Smooth muscle cell (in vitro differentiated cells): ENCODE data around the gene ACR. TPM values are rescaled to one million over a fixed set of nuclear protein-coding genes. Genes with fewer than 3 reads are reported as not detected.

Experiments used
- DNase-seq: peaks from one replicate; lab custom pipeline; 2025; ENCODE audit not compliant: unreplicated experiment; lab: John Stamatoyannopoulos, UW
- H2AFZ ChIP-seq: fragments of 200-600 bp; sonication (generic); 2 replicates; pipeline ENCODE4 v1.6.0; 2016; ENCODE audit warnings: antibody characterized with exemption, low read depth, mild to moderate bottlenecking
- H3F3A ChIP-seq: fragments of 200-600 bp; sonication (generic); 2 replicates; pipeline ENCODE4 v1.6.0; 2017; ENCODE audit warnings: antibody characterized with exemption, low read depth
- H3K27ac ChIP-seq: fragments of 200-600 bp; sonication (generic); 2 replicates; pipeline ENCODE4 v1.5.1; 2016; ENCODE audit warnings: low read depth, mild to moderate bottlenecking
- H3K27me3 ChIP-seq: fragments of 200-600 bp; sonication (generic); 2 replicates; pipeline ENCODE4 v1.6.1; 2016; ENCODE audit warnings: low read depth, mild to moderate bottlenecking
- H3K36me3 ChIP-seq: fragments of 200-600 bp; sonication (generic); 2 replicates; pipeline ENCODE4 v1.5.1; 2016; ENCODE audit warnings: low read depth
- H3K4me1 ChIP-seq: fragments of 200-600 bp; sonication (generic); 2 replicates; pipeline ENCODE4 v1.5.1; 2016; ENCODE audit warnings: low read depth
- H3K4me2 ChIP-seq: fragments of 200-600 bp; sonication (generic); 2 replicates; pipeline ENCODE4 v1.6.0; 2016; ENCODE audit warnings: mild to moderate bottlenecking
- H3K4me3 ChIP-seq: fragments of 200-600 bp; sonication (generic); 2 replicates; pipeline ENCODE4 v1.5.1; 2016; ENCODE audit warnings: mild to moderate bottlenecking
- H3K79me2 ChIP-seq: fragments of 200-600 bp; sonication (generic); 2 replicates; pipeline ENCODE4 v1.6.0; 2016; ENCODE audit warnings: low read depth, mild to moderate bottlenecking
- H3K9ac ChIP-seq: fragments of 200-600 bp; sonication (generic); 2 replicates; pipeline ENCODE4 v1.6.0; 2016; ENCODE audit warnings: low read depth
- H3K9me3 ChIP-seq: fragments of 200-600 bp; sonication (generic); replicated peaks from 2 replicates; pipeline ENCODE4 v1.5.1; 2016; ENCODE audit warnings: low read depth
- H4K20me1 ChIP-seq: fragments of 200-600 bp; sonication (generic); 2 replicates; pipeline ENCODE4 v1.6.0; 2016; ENCODE audit warnings: low read depth
- CTCF ChIP-seq: fragments of 200-600 bp; sonication (generic); IDR thresholded peaks from 2 replicates; pipeline ENCODE4 v1.5.1; 2017; ENCODE audit warnings: borderline replicate concordance, mild to moderate bottlenecking, antibody characterized with exemption; ENCODE audit not compliant: insufficient read depth, poor library complexity, severe bottlenecking
- WGBS: methylation state at CpG from one replicate; pipeline ENCODE4 v1.1.7; 2016; ENCODE audit warnings: low lambda C conversion rate; 5-methylcytosine and 5-hydroxymethylcytosine counted together
- polyA plus RNA-seq: library from polyadenylated mRNA; unstranded; fragments of >200 nt; fragmentation: Nextera tagmentation; extraction: Ambion mirVana; gene quantifications from 2 replicates; pipeline ENCODE4 v1.2.1, GENCODE V29; 2016
- total RNA-seq: library from RNA; depleted of rRNA; stranded (reverse); fragments of >200 nt; gene quantifications from 2 replicates; pipeline ENCODE4 v1.2.3, GENCODE V29; 2014

ACR gene
- total and polyA plus RNA-seq, 2 experiments from 2014 or later, result 0.27 TPM; not detected in 1

- peaks cover 29% of the 10 kb centered on the region for H4K20me1 ChIP-seq
- H3K4me2 ChIP-seq, result no peak overlapping the region
- H3F3A ChIP-seq, result no peaks in the 10 kb centered on the region
- H3K9ac ChIP-seq, result no peak overlapping the region
- H3K9me3 ChIP-seq, result no peaks in the 10 kb centered on the region
- peaks cover 27% of the 10 kb centered on the region for H3K27me3 ChIP-seq
- TF ChIP-seq CTCF, result no peak
- H3K4me3 ChIP-seq, result no peak overlapping the region
- no peaks in the 10 kb centered on the region for H3K36me3 ChIP-seq
- H2AFZ ChIP-seq, result no peak overlapping the region
- no peak for DNase-seq
- WGBS, result 78% methylated on average over 7 of the region's 7 CpGs
- H3K79me2 ChIP-seq, result no peaks in the 10 kb centered on the region
- H3K4me1 ChIP-seq, result no peaks in the 10 kb centered on the region
- H3K27ac ChIP-seq, result no peak overlapping the region
Observed at GRCh38 chr22:50723991-50724390, 14.0 kb upstream of the ACR start.

- no peaks in the 10 kb centered on the region for H3K9me3 ChIP-seq
- DNase-seq, result no peak
- H3F3A ChIP-seq, result no peaks in the 10 kb centered on the region
- no peaks in the 10 kb centered on the region for H3K79me2 ChIP-seq
- H3K27ac ChIP-seq, result no peak overlapping the region
- H3K27me3 ChIP-seq, result peaks cover 20% of the 10 kb centered on the region
- 93% methylated on average over 8 of the region's 8 CpGs for WGBS
- H3K4me3 ChIP-seq, result no peak overlapping the region
- no peak for TF ChIP-seq CTCF
- H3K4me1 ChIP-seq, result no peaks in the 10 kb centered on the region
- H3K36me3 ChIP-seq, result no peaks in the 10 kb centered on the region
- peaks cover 23% of the 10 kb centered on the region for H4K20me1 ChIP-seq
- no peak overlapping the region for H2AFZ ChIP-seq
- no peak overlapping the region for H3K4me2 ChIP-seq
- no peak overlapping the region for H3K9ac ChIP-seq
Observed at GRCh38 chr22:50724616-50725015, 13.4 kb upstream of the ACR start.

- peaks cover 19% of the 10 kb centered on the region for H4K20me1 ChIP-seq
- no peak for TF ChIP-seq CTCF
- 98% methylated on average over 7 of the region's 7 CpGs for WGBS
- no peaks in the 10 kb centered on the region for H3K9me3 ChIP-seq
- H3K36me3 ChIP-seq, result no peaks in the 10 kb centered on the region
- no peak for DNase-seq
- H3K27me3 ChIP-seq, result peaks cover 17% of the 10 kb centered on the region
- no peak overlapping the region for H3K27ac ChIP-seq
- no peaks in the 10 kb centered on the region for H3F3A ChIP-seq
- no peak overlapping the region for H3K4me3 ChIP-seq
- no peaks in the 10 kb centered on the region for H3K4me1 ChIP-seq
- H3K9ac ChIP-seq, result no peak overlapping the region
- H3K4me2 ChIP-seq, result no peak overlapping the region
- H2AFZ ChIP-seq, result no peak overlapping the region
- no peaks in the 10 kb centered on the region for H3K79me2 ChIP-seq
Observed at GRCh38 chr22:50725597-50725996, 12.4 kb upstream of the ACR start.

- WGBS, result 93% methylated on average over 14 of the region's 14 CpGs
- DNase-seq, result no peak
- Histone ChIP-seq H3K27me3 (peaks cover 17% of the 10 kb centered on the region), H3K9ac (no peak overlapping the region), H3K9me3 (no peaks in the 10 kb centered on the region), H3K27ac (no peak overlapping the region), H3K36me3 (no peaks in the 10 kb centered on the region), H3K4me2 (no peak overlapping the region), H3F3A (no peaks in the 10 kb centered on the region), H3K4me3 (no peak overlapping the region), H2AFZ (no peak overlapping the region), H4K20me1 (peaks cover 15% of the 10 kb centered on the region), H3K79me2 (no peaks in the 10 kb centered on the region), H3K4me1 (no peaks in the 10 kb centered on the region)
- no peak for TF ChIP-seq CTCF
Observed at GRCh38 chr22:50726643-50727340, 11.2 kb upstream of the ACR start.
